Activated CD4-positive, alpha-beta T cell treated with anti-CD3 and anti-CD28 coated beads, Interleukin-2, amount 50 U/mL, for 4 hours (primary cell): ENCODE measurements around the gene FH.

Experiments used
- DNase-seq, 2 experiments: peaks; one replicate each; pipeline ENCODE4 v3.0.0-alpha.2; 2020

FH gene

GRCh38 chr1:241519308-241520079 is at the start of gene FH:
Gene FH, minus strand, starts transcription at chr1:241519755. Its CDS starts 33 bp downstream, at chr1:241519722.
- peak; percentile 91 to 92 for DNase-seq

GRCh38 chr1:241560849-241561187 is 41.3 kb upstream of the FH start:
- no peak for DNase-seq

- DNase-seq, result no peak
These were observed 40.7 kb upstream of the FH start for GRCh38 chr1:241560146-241560848.

GRCh38 chr1:241557551-241558193 is 38.1 kb upstream of the FH start:
- DNase-seq, result no peak

GRCh38 chr1:241557031-241557430 is 37.5 kb upstream of the FH start:
- DNase-seq, result no peak

- DNase-seq, result no peak
These were observed 36.0 kb upstream of the FH start for GRCh38 chr1:241555526-241555925.

GRCh38 chr1:241553886-241554592 is 34.5 kb upstream of the FH start:
- DNase-seq, result no peak

- DNase-seq, result peak; percentile 22 to 34
These were observed 32.4 kb upstream of the FH start for GRCh38 chr1:241551759-241552638.

DNA sequence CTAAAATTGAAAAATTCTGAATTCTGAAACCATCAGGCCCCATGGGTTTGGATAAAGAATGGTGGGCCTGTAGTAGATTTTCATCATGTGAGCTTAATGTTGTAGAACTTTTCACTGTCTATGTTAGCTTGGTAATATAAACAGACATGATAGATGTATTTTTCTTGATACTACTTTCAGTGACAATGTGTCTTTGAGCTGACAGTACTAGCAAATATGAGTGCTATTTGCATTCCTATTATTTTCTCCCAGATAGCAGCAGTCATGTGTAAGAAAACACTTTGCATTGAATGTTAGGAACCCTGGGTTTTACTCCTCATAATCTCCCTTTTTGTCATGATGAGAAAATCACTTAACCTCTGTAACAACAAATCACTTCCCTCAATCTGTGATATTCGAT is 30.8 kb upstream of the FH start:
- DNase-seq, result no peak

DNA sequence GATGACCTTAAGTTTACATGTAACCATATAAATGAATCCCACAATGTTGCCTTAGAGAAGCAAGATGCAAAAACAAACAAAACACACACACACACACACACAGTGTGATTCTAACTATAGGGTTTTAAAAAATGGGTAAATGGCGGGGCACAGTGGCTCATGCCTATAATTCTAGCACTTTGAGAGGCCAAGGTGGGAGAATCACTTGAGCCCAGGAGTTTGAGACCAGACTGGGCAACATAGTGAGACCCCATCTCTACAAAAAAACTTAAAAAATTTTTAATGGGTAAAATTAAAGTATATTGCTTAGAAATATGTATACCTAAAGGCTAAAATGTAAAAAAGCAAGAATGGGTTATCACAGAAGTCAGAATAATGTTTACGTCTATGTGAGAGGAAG is 28.5 kb upstream of the FH start:
- no peak for DNase-seq

DNA sequence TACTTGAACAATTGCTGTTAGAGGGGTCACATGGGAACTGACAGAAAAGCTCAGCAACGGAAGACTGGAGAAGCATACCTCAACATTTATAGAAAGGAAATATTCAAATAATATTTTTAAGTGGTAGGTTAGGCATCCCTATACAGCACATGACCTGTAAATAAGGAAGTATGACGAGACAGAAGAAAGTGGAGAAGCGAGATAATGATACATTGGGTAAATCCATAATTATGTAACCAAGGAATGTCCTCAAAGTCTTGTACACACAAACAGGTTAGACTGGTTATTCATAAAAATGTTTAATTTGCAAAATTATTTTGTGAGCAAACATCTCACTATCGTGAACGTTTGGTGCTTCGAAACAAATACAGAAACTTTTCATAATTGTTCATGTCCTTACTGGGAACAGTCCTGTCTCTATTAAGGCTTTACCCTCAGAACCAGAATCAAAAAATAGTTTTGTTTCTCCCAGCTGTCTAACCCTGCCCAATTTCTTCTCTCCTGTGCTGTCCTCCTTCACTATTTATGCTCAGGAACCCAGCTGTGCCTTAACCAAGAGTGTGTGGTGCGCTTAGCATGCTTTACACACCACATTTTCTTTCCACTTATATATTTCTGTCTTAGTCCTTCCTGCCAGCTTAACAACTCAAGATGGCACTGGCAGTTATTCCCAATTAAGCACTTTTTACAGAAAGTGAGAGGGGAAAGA is 22.8 kb upstream of the FH start:
- no peak for DNase-seq

GRCh38 chr1:241536969-241537368 is 17.4 kb upstream of the FH start:
- no peak for DNase-seq

GRCh38 chr1:241536304-241536703 is 16.7 kb upstream of the FH start:
- DNase-seq, result no peak

DNA sequence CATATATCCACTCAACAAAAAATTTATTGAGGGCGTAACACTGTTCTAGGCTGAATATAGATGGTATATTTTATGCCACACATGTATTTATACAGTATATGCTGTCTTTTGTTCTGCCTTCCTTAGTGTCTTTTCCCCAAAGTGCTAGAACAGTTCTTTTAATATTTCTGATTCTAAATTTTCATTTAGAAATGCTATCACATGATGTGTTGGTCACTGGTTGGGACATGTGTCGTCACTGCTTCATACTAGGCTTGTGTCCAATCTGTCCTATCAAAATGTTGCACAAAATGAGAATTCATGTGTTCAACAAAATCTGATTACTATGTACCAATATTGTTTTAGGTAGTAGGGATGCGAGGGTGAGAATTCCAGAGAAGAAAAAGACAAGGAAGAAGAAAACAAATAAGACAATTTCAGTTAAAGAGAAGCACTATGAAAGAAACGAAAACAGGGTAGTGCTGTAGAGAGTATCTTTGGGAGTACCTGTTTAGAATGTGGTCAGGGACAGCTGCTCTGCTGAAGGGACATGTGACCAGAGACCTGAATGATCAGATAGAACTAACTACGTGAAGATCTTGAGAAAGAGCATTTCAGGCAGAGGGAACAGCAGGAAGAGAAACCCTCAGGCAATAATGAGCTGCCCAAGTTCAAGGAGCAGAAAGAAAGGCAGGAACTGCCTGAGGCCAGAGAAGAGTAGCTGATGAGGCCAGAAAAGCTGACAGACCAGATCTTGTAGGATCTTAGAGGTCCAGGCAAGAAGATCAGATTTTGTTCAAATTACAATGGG is 14.0 kb upstream of the FH start:
- no peak for DNase-seq

DNA sequence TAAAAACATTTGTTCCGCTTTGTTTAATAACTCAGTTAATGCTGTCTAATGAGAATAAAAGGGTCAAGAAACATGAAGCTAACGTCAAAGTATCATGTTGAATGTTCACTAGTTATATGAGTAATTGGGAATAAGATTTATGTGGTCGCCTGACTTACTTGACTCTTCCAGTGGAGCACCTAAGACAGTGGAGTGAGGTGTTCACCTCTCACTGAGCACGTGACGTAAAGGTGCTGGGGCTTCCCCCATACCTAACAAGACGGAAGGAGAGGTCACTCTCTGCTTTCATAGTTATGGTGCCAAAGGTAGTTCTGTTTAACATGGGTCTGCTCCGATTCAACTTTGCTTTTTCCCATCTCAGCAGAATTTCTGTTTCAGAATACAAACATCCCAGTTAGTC is 13.3 kb upstream of the FH start:
- DNase-seq, result no peak

DNA sequence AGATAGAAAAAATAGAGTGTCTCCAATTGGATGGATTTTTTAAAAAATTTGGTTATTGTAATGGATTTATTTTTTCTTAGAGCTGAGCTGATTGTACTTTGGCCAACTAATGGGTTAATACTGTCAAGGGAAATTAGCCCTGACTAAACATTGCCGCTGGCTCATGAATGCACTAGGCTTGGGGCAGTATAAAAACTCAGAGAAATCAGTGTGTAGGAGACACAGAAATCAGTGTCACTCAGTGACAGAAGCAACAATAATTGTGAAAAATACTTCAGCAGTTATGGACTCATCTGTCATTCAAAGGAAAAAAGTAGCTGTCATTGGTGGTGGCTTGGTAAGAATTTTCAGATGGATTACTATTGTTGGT is 12.6 kb upstream of the FH start, which contains the start of gene KMO:
Gene KMO, plus strand, starts transcription at position 217 of the 370 bp plus-strand sequence. Its CDS starts 67 bp downstream, at position 284.
- DNase-seq, result no peak

- no peak for DNase-seq
These were observed 11.9 kb upstream of the FH start for GRCh38 chr1:241531195-241532161.

- no peak for DNase-seq
These were observed 7.6 kb upstream of the FH start for GRCh38 chr1:241527146-241527545.

DNA sequence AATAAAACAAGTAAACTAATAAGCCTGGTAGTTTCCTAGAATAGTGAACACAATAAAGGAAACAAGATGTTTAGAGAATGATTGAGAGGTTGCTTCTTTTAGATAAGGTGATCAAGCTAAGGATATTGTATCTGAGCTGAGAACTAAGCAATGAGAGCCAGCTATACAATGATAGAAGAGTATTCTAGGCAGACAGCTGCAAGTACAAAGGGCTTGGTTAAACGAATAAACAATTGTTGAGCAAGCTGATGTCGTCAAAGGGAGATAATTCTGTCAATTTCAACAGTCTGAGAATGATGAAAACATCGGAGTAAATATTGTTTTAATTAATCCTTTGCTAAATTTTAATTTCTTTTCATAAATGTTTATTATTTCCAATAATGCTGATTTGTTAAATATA is 5.5 kb upstream of the FH start:
- no peak for DNase-seq

DNA sequence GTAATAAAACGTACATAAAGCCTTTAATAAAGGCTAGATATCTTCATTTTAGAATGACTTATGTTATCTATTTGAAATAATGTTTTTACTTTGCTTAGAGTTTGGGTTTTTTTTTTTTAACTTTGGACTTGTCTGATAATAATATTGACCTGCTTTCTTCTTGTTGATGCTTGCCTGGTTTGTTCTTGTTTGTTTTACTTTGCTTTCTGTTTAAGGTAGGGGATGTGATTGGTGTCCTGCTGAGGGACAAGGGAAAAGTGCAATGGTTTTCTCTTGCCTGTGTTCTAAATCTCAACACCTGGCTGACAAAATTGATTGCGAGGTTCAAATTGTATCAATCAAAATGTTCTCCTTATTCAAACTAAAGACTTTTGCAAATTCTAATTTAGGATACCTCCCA is 2.2 kb upstream of the FH start:
- no peak for DNase-seq
